ENCODE results near the gene BTBD9. TPM values are rescaled to one million over a fixed set of nuclear protein-coding genes. Genes with fewer than 3 reads are reported as not detected.

Gene BTBD9
- polyA plus RNA-seq, 3 donors, result 15.1 to 17.6 (median 15.5) TPM

GRCh38 chr6:38470548-38470947 is 169.2 kb downstream of the BTBD9 start:
- DNase-seq (ENCODE audit: extremely low read depth in 1 of 11, low read depth in 9 of 11, low spot score in 4 of 11), result no peak

- DNase-seq (ENCODE audit: extremely low read depth in 1 of 11, low read depth in 9 of 11, low spot score in 4 of 11), result no peak
Measured at GRCh38 chr6:38467566-38467965, 172.2 kb downstream of the BTBD9 start.

DNA sequence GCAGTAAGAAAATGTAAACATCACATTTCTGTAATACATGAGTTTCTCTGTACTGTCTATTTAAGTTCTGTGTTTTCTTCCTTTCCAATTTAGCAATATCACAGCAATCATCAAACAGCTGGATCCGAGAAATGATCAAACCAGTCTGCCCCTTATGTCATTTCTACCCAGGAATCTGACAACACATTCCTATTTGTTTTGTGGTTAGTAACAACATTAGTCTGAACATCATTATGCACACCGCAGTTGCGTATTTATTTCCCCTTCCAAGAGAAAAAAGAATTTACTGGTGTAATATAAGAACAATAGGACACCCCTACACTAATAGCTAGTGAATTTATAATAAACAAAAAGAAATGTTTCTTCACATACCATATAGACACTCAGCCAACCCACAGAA is 179.5 kb downstream of the BTBD9 start:
- DNase-seq (ENCODE audit: extremely low read depth in 1 of 11, low read depth in 9 of 11, low spot score in 4 of 11), result no peak

DNA sequence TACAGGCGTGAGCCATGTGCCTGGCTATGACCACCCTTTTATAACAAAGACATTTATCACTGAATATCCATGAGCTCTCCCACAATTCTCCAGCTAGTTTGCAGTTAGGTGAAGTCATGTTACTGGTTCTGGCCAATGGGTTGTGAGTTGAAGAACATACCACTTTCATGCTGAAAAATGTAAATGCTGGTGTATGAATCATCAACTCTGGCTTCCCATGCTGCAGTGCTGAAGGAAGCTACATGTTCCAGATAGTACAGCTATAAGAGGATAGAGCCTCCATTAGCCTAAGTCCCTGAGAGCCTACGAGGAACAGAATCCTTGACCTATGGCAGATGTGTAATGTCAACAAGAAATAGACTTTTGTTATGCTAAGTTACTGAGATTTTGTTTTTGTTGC is 180.4 kb downstream of the BTBD9 start:
- DNase-seq (ENCODE audit: extremely low read depth in 1 of 11, low read depth in 9 of 11, low spot score in 4 of 11), result no peak

GRCh38 chr6:38453861-38454260 is 185.9 kb downstream of the BTBD9 start:
- peak in 5 of 11 donors; percentile 6 to 38 (median 12) for DNase-seq (ENCODE audit: extremely low read depth in 1 of 11, low read depth in 9 of 11, low spot score in 4 of 11)

- no peak for DNase-seq (ENCODE audit: extremely low read depth in 1 of 11, low read depth in 9 of 11, low spot score in 4 of 11)
Measured at GRCh38 chr6:38452816-38453660, 186.7 kb downstream of the BTBD9 start.

GRCh38 chr6:38450717-38451116 is 189.0 kb downstream of the BTBD9 start:
- DNase-seq (ENCODE audit: extremely low read depth in 1 of 11, low read depth in 9 of 11, low spot score in 4 of 11), result no peak

DNA sequence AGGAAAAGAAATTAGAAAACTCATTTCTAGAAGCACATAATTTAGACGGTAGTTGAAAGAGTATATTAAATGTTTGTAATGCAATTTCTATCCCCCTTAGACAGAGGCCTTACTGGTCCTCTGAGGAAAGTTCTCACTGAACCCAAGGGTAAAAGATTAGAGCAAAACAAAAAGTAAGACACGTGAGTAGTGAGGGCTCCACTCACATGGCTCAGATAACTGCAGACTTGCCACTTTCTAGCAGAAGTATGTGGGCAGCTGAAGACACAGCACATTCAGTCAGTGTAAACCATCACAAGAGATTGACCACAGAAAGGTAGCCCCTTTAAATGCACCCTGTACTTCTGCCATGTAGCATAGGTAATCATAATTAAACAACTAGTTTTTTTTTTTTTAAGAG is 193.8 kb downstream of the BTBD9 start:
- DNase-seq (ENCODE audit: extremely low read depth in 1 of 11, low read depth in 9 of 11, low spot score in 4 of 11), result no peak

GRCh38 chr6:38445336-38445735 is 194.4 kb downstream of the BTBD9 start:
- no peak for DNase-seq (ENCODE audit: extremely low read depth in 1 of 11, low read depth in 9 of 11, low spot score in 4 of 11)

DNA sequence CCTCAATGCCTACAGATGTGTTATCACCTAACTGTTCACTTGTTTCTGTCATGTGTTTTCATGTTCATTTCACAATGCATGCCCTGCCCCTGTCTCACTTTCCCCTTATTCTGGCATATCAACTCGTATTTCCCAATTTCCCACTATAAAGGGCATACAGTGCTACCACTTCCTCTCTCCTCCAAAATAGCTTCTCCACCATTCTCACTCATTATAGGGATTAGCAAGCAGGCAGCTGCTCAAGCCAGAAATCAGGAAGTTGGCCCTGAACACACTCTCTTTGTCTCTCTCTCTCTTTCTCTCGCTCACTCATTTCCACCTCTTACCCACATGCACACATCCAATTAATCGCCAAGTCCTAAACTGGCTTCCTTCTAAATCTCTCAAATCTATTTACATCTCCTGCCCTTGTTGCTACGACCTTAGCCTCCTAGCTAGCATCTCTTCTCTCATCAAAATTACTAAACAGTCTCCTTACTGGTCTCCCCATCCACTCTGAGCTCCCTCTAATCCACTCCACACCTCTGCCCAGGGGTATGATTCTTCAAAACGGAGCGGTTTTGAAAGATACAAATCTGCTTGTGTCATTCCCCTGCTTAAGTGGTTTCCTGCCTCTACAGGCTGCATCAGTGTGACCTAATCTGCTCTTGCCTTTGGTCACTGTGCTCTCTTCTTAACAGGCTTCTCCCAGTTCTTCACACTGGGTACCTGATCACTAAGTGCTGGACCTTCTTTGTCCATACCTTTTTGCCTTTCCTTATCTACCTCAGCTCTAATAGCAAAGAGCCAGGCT is 196.2 kb downstream of the BTBD9 start:
- DNase-seq (ENCODE audit: extremely low read depth in 1 of 11, low read depth in 9 of 11, low spot score in 4 of 11), result no peak

DNA sequence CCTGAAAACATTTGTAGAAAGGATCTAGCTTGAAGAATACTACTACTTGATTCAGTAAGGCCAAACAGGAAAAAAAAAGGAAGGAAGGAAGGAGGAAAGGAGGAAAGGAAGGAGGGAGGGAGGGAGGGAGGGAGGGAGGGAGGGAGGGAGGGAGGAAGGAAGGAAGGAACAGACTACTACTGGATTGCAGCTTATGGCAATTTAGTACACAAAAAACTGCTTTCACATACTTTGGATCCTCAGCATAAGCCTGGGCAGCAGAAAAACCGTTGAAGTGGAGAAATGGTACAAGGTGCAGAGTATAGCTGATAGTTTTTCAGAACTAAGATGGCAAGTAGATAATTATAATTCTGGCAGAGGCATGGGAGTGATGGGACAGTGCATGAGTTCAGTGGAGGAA is 201.6 kb downstream of the BTBD9 start:
- DNase-seq (ENCODE audit: extremely low read depth in 1 of 11, low read depth in 9 of 11, low spot score in 4 of 11), result no peak

GRCh38 chr6:38436726-38437465 is 202.8 kb downstream of the BTBD9 start:
- no peak for DNase-seq (ENCODE audit: extremely low read depth in 1 of 11, low read depth in 9 of 11, low spot score in 4 of 11)

DNA sequence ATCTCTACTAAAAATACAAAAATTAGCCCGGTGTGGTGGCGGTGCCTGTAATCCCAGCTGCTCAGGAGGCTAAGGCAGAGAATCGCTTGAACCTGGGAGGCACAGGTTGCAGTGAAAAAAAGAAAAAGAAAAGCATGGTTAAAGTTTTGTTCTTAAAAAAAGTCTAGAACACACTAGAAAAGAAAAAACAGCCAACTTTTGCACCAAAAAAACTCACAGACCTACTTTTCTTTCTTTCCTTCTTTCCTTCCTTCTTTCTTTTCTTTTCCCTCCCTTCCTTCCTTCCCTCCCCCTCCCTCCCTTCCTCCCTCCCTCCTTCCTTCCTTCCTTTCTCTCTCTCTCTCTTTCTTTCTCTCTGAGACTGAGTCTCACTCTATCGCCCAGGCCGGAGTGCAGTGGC is 204.4 kb downstream of the BTBD9 start:
- DNase-seq (ENCODE audit: extremely low read depth in 1 of 11, low read depth in 9 of 11, low spot score in 4 of 11), result no peak

- DNase-seq (ENCODE audit: extremely low read depth in 1 of 11, low read depth in 9 of 11, low spot score in 4 of 11), result no peak
Measured at GRCh38 chr6:38434051-38434450, 205.7 kb downstream of the BTBD9 start.

- DNase-seq (ENCODE audit: extremely low read depth in 1 of 11, low read depth in 9 of 11, low spot score in 4 of 11), result no peak
Measured at GRCh38 chr6:38432479-38432878, 207.2 kb downstream of the BTBD9 start.

- DNase-seq (ENCODE audit: extremely low read depth in 1 of 11, low read depth in 9 of 11, low spot score in 4 of 11), result no peak
Measured at GRCh38 chr6:38432079-38432478, 207.7 kb downstream of the BTBD9 start.

GRCh38 chr6:38429546-38429945 is 210.2 kb downstream of the BTBD9 start:
- DNase-seq (ENCODE audit: extremely low read depth in 1 of 11, low read depth in 9 of 11, low spot score in 4 of 11), result no peak

GRCh38 chr6:38427492-38428210 is 212.1 kb downstream of the BTBD9 start:
- no peak for DNase-seq (ENCODE audit: extremely low read depth in 1 of 11, low read depth in 9 of 11, low spot score in 4 of 11)
